Right lobe of liver (tissue), 6 donors: ENCODE data around the gene TNKS2. TPM values are rescaled to one million over a fixed set of nuclear protein-coding genes. Genes with fewer than 3 reads are reported as not detected.

Experiments used
- ATAC-seq, 4 donors: fragments of 200-7000 bp; cut with Tn5 transposase; one replicate each; pipeline ENCODE4 v1.9.1; 2020; ENCODE audit warnings: mild to moderate bottlenecking in 4 of 4, moderate library complexity in 4 of 4
- DNase-seq, 3 donors: peaks; one replicate each; pipeline ENCODE4 v3.0.0-alpha.2; 2020
- H3K27ac ChIP-seq, 3 donors: fragments of 200-600 bp; one replicate each; pipeline ENCODE4 v1.8.0; 2022
- H3K27me3 ChIP-seq, 2 donors: fragments of 200-600 bp; one replicate each; pipeline ENCODE4 v1.8.0; 2022
- H3K36me3 ChIP-seq, 4 donors: fragments of 200-600 bp; sonication (generic) in 1 of 4; one replicate each; pipeline versions ENCODE4 v1.5.1 to v1.8.0; 2017 to 2022; ENCODE audit warnings: control low read depth in 1 of 4
- H3K4me1 ChIP-seq, 4 donors: fragments of 200-600 bp; sonication (generic) in 1 of 4; one replicate each; pipeline versions ENCODE4 v1.5.1 to v1.8.0; 2017 to 2022; ENCODE audit warnings: control low read depth in 1 of 4
- H3K4me3 ChIP-seq, 3 donors: fragments of 200-600 bp; one replicate each; pipeline ENCODE4 v1.8.0; 2022
- H3K9me3 ChIP-seq, 4 donors: fragments of 200-600 bp; sonication (generic) in 1 of 4; one replicate each; pipeline versions ENCODE4 v1.5.1 to v1.8.0; 2017 to 2022; ENCODE audit warnings: control low read depth in 1 of 4
- CTCF ChIP-seq, 4 donors: fragments of 200-600 bp in 3 of 4; fragments of 450-650 bp in 1 of 4; IDR thresholded peaks; one replicate each; pipeline versions ENCODE4 v1.5.1 to v1.8.0; 2016 to 2022; ENCODE audit warnings: antibody characterized with exemption in 4 of 4, mild to moderate bottlenecking in 2 of 4
- POLR2A ChIP-seq: fragments of 450-650 bp; IDR thresholded peaks from one replicate; pipeline ENCODE4 v1.6.1; 2017; ENCODE audit warnings: antibody characterized with exemption, mild to moderate bottlenecking
- WGBS: methylation state at CpG from one replicate; pipeline ENCODE4 v1.1.6; 2018; ENCODE audit warnings: low coverage, low lambda C conversion rate; ENCODE audit not compliant: insufficient coverage; ENCODE audit errors: missing lambda C conversion rate; 5-methylcytosine and 5-hydroxymethylcytosine counted together
- intact Hi-C, 2 donors: fragments of 100-400 bp; cut with DNase I; formaldehyde crosslinking; loops; one replicate each; pipeline versions ENCODE4 v1.11.2 to v1.14.1; 2022
- total RNA-seq, 6 experiments: library from RNA; depleted of rRNA in 2 of 6; stranded (reverse); fragments of >200 nt in 2 of 6; fragmentation: NEBNext Ultra II Directional in 3 of 6; extraction: Animal tissue kit (Norgen Biotek cat#: 25700) in 3 of 6; gene quantifications; one replicate each; pipeline versions ENCODE4 v1.1.0 to v1.2.4, GENCODE V29; 2016 to 2023
- donor health status: DM: no; HTN: yes; CAD: no.
- donor health status: DM: no; HTN: no; CAD: no.
- donor health status: DM: no; HTN: no; CAD: no.
- donor health status: DM: no; HTN: yes; CAD: no.
- donor health status: DM: no; HTN: yes; CAD: no.

Gene TNKS2
- total RNA-seq, 6 experiments from 2014 or later: 11.5 to 16.6 (median 15.1) TPM

- no peaks in the 10 kb centered on the region for H3K4me1 ChIP-seq
- no peak for DNase-seq
- no peak for TF ChIP-seq POLR2A
- TF ChIP-seq CTCF (IDR thresholded peaks at IDR 0.05): no peak
- H3K9me3 ChIP-seq: no peaks in the 10 kb centered on the region
- intact Hi-C loops: no loop called here
- H3K36me3 ChIP-seq: peaks cover 0 to 50% (median 17%) of the 10 kb centered on the region in 4 donors
- WGBS: 80% methylated on average over 2 of the region's 2 CpGs
- H3K27me3 ChIP-seq: no peaks in the 10 kb centered on the region
- ATAC-seq: no peak
- no peak overlapping the region for H3K27ac ChIP-seq
- H3K4me3 ChIP-seq: no peak overlapping the region
These were observed 66.5 kb downstream of the TNKS2 start for GRCh38 chr10:91864744-91865143.

- ATAC-seq (no peak), DNase-seq (no peak)
- H3K27me3 ChIP-seq: no peaks in the 10 kb centered on the region
- H3K27ac ChIP-seq: no peak overlapping the region
- 94% methylated on average over 2 of the region's 2 CpGs for WGBS
- no peaks in the 10 kb centered on the region for H3K4me1 ChIP-seq
- intact Hi-C loops: no loop called here
- H3K4me3 ChIP-seq: no peak overlapping the region
- H3K36me3 ChIP-seq: peaks cover 0 to 41% (median 11%) of the 10 kb centered on the region in 4 donors
- TF ChIP-seq CTCF (IDR thresholded peaks at IDR 0.05): no peak
- TF ChIP-seq POLR2A: no peak
- no peaks in the 10 kb centered on the region for H3K9me3 ChIP-seq
These were observed 67.4 kb downstream of the TNKS2 start for GRCh38 chr10:91865562-91866081.

- Histone ChIP-seq H3K9me3 (no peaks in the 10 kb centered on the region), H3K27ac (no peak overlapping the region), H3K4me1 (no peaks in the 10 kb centered on the region), H3K36me3 (no peaks in the 10 kb centered on the region), H3K27me3 (no peaks in the 10 kb centered on the region), H3K4me3 (no peak overlapping the region)
- no peak for ATAC-seq
- 100% methylated on average over 2 of the region's 2 CpGs for WGBS
- no peak for TF ChIP-seq CTCF (IDR thresholded peaks at IDR 0.05)
- TF ChIP-seq POLR2A: no peak
- no peak for DNase-seq
- intact Hi-C loops: no loop called here
These were observed 76.9 kb downstream of the TNKS2 start for GRCh38 chr10:91875156-91875555.

- WGBS: 75% methylated on average over 1 of the region's 1 CpG
- Histone ChIP-seq H3K27ac (no peak overlapping the region), H3K4me1 (no peaks in the 10 kb centered on the region), H3K36me3 (no peaks in the 10 kb centered on the region), H3K9me3 (no peaks in the 10 kb centered on the region), H3K27me3 (no peaks in the 10 kb centered on the region), H3K4me3 (no peak overlapping the region)
- no peak for TF ChIP-seq CTCF (IDR thresholded peaks at IDR 0.05)
- no peak for TF ChIP-seq POLR2A
- ATAC-seq (no peak), DNase-seq (no peak)
- intact Hi-C loops: no loop called here
These were observed 77.6 kb downstream of the TNKS2 start for GRCh38 chr10:91875779-91876178.
